HG03521 (cell line): Measurements from ENCODE around the gene CCL22.
"Not testable (repeated sequence)": the region's sequence is repeated elsewhere in the genome, so short reads cannot be mapped to it uniquely, and the experiment has no call there.

Source experiments
- ATAC-seq: cut with Tn5 transposase; IDR thresholded peaks from one replicate; pipeline ENCODE4 v1.9.1; 2021; ENCODE audit warnings: mild to moderate bottlenecking, moderate library complexity; ENCODE audit not compliant: unreplicated experiment

The CCL22 gene, protein sequence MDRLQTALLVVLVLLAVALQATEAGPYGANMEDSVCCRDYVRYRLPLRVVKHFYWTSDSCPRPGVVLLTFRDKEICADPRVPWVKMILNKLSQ

GRCh38 chr16:57358527-57359095, at the start of gene CCL22:
Gene CCL22, plus strand, starts transcription at chr16:57358783. Its CDS starts 34 bp downstream, at chr16:57358817.
- no peak for ATAC-seq

DNA sequence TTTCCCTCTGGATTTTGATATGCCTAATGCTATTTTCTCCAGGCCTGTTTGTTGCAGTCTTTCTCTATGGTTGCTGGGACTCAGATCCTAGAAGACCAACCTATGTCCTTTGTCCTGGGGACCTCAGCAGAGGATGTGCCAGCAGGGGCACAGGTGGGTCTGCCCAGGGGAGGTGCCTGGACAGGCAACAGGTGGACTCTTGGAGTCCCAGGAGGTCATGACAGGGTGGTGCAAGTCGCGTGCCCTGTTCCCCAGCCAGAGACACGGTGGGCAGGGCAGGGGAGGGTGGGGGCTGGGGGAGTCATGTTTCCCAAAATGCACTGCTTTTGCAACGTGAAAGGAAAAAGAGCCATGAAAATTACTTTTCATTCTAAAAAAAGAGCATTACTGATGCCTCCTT, 47.8 kb upstream of the CCL22 start:
- ATAC-seq: no peak

DNA sequence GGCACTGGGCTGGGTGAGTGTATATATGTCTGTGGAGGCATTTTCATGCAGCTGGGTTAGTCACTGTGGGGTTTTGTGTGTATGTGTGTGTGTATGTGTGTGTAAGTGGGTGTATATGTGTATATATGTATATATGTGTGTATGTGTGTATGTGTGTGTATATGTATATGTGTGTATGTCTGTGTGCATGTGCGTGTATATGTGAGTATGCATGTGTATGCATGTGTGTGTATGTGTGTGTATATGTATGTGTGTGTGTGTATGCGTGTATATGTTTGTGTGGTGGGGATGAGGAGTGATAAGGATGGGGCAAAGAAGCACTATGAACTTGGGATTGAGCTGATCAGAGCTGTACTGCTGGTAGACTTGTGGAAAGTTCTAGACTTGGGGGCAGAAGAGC, 45.1 kb upstream of the CCL22 start:
- no peak for ATAC-seq

DNA sequence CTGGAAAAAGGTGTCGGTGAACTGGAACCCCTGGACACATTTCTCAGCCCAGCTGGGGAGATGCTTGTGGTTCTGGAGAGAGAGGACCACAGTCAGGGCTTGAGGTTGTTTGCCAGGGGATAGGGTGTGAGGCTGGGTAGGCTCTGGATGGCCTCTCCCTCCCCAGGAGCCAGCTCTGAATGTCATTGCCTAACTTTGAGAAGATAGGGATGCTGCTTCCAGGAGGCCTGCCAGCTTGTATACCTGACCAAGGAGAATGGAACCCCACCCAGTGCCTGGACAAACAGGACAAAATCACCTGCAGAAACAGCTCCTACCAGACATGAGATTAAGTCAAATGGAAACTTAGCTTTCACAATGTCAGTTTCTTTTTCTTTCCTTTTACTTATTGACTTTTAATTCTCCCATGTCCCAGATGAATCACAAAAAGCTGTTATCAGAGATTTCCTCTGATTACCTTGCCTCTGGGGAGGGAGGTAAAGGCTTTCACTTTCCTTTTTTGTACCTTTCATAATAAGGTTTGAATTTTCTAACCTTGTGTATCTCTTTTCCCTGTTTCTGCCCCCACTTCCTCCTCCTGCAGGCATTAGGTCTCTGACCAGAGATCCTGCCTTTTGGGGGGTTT, 44.3 kb upstream of the CCL22 start:
- no peak for ATAC-seq

- no peak for ATAC-seq
Measured at GRCh38 chr16:57315416-57315815, 43.2 kb upstream of the CCL22 start.

DNA sequence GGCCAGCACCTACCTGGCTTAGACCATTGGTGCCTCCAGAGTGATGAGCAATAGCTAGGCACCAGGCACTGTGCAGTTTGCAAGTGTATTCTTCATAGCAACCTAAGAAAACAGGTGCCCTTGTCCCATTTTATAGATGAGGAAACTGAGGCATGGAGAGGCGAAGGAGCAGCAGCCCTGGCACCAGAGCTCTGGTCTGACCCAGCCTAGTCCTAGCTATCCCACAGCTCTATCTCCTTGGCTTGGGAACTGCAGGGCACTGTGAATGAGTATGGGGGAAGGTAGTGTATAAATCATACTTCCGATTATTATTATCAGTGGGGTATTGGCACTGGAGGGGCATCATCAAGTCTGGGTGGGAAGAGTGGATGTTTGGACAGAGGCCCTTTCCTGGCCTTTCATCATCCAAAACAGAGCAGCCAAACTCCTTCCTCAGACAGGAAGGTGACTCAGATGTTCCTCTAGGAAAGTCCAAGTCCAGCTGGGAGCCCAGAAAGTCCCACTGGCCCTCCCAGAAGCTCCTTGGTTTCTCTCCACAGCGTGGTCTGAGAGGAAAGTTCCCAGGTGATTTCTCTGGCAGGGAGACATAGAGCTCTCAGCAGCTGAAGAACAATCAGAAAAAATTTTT, 42.1 kb upstream of the CCL22 start:
- ATAC-seq: no peak

DNA sequence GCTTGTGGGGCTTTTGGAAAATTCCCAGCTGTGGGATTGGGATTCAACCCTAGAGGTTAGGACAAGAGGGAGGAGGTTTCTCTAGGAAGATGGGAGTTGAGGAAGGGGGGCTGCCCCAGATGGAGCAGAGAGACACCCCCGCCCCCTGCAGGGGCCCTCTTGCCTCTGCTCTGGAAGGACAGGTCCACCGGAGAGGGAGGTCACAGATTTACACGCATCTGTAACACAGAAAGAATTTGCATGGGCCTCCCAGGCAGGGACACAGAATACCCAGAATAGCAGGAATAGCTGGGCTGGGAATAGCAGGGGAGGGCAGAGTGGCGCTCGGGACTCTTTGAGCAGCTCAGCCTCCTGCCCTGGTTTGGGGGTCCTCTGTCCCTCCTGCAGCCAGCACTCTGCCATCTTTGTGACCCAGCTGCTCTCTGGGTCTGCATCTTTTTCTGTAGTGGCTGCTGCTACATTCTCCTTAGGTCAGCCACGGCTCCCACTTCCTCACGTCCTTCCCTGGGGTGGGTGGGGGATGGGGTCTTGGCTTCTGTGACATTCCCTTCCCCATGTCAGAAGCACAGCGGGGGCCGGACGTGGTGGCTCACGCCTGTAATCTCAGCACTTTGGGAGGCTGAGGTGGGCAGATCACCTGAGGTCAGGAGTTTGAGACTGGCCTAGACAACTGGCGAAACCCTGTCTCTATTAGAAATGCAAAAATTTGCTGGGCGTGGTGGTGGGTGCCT, 40.2 kb upstream of the CCL22 start:
- no peak for ATAC-seq

DNA sequence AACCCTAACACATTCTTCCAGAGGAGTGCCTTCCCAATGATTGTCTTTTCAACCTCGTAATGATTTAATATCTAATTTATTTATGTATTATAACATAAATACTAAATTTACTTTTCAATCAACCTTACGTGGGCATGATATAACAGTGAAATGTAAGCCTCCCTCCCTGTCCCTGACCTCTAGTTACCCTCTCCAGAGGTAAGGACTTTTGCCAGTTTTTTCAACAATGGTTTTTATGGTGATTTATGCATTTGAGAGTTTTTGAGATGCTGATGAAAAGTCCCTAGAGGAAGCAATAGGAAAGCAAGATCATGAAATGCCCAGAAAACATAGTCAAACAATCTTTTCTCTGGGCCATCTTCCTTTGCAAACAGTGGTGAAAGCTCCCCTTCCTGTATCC, 38.9 kb upstream of the CCL22 start:
- no peak for ATAC-seq

- no peak for ATAC-seq
Measured at GRCh38 chr16:57324749-57325148, 33.8 kb upstream of the CCL22 start.

GRCh38 chr16:57325458-57325857, 33.1 kb upstream of the CCL22 start:
- ATAC-seq: no peak

DNA sequence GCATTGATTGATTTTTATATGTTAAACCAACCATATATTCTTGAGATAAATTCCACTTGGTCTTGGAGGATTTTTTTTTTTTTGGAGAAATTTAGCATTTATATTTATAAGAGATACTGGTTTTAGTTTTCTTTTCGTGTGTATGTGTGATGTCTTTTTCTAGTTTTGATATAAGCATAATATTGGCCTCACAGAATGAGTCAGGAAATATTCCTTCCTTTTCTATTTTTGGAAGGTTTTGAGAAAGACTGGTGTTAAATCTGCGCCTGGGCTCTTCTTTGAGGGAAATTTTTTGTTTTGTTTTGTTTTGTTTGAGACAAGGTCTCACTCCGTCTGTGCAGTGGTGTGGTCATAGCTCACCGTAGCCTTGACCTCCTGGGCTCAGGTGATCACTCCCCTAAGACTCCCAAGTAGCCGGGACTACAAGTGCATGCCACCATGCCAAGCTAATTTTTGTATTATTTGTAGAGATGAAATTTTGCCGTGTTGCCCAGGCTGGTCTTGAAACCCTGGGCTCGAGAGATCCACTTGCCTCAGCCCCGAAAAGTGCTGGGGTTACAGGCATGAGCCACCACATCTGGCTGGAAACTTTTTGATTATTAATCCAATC, 28.8 kb upstream of the CCL22 start:
- ATAC-seq: no peak

- ATAC-seq: no peak
Measured at GRCh38 chr16:57331355-57331754, 27.2 kb upstream of the CCL22 start.

- ATAC-seq: no peak
Measured at GRCh38 chr16:57333402-57333801, 25.2 kb upstream of the CCL22 start.

DNA sequence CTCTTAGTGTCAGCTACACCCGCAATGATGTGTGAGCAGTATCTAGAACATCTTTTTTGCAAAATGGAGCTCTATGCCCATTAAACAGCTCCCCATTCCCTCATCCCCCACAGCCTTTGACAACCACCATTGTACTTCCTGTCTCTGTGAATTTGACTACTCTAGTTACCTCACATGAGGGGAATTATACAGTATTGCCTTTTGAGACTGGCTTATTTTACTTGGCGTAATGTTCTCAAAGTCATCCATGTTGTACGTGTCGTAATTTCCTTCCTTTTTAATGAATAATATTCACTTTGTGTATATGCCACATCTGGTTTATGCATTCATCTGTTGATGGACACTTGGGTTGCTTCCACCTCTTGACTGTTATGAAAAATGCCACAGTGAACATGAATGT, 23.2 kb upstream of the CCL22 start:
- ATAC-seq: no peak

DNA sequence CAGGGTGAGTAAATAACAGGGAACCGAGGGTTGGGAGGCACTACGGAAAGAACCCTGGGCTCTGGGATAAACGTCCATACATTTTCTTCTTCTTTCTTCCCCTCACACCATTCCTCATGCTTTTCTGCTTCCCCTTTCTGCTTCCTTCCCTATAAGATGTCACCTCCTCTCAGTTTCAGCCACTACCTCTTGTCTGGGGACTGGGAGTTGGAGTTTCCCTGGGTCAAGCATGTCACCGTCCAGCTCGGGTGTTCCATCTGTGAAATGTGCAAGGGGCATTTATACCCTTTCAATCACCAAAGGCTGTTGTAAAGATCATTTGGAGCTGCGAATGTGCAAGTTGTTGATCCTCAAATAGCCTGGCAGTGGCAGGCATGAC, 17.5 kb upstream of the CCL22 start:
- ATAC-seq: no peak

DNA sequence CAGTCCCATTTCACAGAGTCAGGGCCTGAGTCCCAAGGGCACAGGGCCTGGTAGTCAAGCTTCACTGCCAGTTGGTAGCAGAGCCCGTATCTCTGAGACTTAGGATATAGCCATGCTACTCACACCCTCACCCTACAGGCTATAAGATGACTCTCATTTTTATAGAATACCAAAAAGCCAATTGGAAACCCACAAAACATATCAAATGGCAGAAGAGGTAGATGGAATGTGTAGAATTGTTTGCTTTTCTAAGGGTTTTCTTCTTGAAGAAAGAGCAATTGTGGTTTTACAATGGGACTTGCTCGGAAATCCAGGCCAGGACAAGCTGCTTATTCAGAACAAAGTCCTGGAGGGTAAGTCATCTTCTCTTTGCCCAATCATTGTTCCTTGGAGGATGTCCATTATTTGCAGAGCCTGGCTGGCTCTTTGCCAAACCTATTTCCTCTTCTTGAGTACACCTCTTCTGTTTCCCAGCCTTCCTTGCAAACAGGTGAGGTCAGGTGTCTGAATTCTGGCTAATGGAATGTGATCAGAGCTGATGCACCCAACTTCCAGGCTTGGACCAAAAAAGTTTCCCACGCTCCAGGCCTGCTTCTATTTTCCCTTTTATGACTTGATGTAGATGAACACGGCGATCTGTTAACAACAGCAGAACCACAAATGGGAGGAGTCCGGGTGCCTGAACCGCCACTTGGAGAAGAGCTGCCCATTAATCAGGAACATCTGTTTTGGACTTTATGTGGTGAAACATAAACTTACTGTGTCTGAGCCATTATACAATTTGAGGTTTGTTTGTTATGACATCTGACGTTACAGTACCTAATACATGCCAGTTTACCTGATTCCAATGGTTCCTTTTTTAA, 16.9 kb upstream of the CCL22 start:
- no peak for ATAC-seq

DNA sequence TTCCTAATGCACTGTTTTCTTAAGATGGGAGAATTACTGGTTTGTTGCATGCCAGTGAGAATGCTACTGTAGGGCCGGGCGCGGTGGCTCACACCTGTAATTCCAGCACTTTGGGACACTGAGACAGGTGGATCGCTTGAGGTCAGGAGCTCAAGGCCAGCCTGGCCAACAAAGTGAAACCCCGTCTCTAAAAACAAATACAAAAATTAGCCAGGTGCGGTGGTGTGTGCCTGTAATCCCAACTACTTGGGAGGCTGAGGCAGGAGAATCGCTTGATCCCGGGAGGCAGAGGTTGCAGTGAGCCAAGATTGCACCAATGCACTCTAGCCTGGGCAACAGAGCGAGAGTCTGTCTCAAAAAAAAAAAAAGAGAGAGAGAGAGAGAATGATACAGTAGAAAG, 16.0 kb upstream of the CCL22 start:
- ATAC-seq: not testable (repeated sequence)

DNA sequence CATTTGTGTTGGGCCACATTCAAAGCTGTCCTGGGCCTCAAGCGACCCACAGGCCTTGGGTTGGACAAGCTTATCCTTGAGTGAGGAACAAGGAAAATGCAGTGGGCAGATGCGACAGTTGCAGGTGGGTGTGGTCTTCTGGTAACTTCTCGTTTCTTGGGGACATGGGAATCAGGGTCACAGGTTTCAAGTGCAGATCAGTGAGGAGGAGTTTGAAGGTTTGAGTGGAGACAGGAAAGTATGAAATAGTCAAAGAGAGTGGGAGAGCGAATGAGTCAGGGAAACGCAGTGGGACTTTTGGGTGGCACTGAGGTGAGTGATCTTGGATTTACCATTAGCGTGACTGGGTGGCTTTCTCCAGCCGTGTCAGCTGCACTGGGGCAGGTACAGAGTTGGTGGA, 15.4 kb upstream of the CCL22 start:
- no peak for ATAC-seq

GRCh38 chr16:57344094-57344493, 14.5 kb upstream of the CCL22 start:
- not testable (repeated sequence) for ATAC-seq

DNA sequence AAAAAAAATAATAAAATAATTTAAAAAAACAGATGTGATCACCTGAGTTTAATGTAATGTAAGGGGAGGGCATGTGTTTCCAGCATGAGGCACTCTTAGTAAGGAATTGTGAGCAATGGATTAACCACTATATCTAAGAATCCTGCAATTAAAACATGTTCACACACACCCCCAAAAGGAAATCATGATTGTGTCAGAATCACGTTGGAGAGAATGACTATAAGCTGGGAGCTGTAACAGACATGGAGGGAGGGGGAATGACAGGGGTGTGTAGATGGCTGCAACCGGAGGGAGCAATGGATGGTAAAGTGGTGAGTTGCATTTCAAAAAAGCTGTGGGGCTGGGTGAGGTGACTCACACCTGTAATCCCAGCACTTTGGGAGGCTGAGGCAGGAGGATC, 13.6 kb upstream of the CCL22 start:
- ATAC-seq: no peak
